Stomach (tissue), 4 donors: Measurements from ENCODE around the gene OCSTAMP.

Source experiments
- POLR2A ChIP-seq, 4 donors: fragments of 450-650 bp; IDR thresholded peaks; one replicate each; pipeline ENCODE4 v1.6.1; 2016; ENCODE audit warnings: antibody characterized with exemption in 4 of 4, control low read depth in 2 of 4, mild to moderate bottlenecking in 1 of 4, moderate library complexity in 1 of 4
- TF ChIP-seq, protein P1 (sequence below), 7 experiments: fragments of 450-650 bp in 4 of 7; fragments of 200-600 bp in 3 of 7; sonication (generic) in 3 of 7; IDR thresholded peaks; one replicate each; pipeline ENCODE4 v1.5.1; 2016 to 2019; ENCODE audit warnings: antibody characterized with exemption in 7 of 7, control low read depth in 2 of 7, mild to moderate bottlenecking in 1 of 7

DNA sequence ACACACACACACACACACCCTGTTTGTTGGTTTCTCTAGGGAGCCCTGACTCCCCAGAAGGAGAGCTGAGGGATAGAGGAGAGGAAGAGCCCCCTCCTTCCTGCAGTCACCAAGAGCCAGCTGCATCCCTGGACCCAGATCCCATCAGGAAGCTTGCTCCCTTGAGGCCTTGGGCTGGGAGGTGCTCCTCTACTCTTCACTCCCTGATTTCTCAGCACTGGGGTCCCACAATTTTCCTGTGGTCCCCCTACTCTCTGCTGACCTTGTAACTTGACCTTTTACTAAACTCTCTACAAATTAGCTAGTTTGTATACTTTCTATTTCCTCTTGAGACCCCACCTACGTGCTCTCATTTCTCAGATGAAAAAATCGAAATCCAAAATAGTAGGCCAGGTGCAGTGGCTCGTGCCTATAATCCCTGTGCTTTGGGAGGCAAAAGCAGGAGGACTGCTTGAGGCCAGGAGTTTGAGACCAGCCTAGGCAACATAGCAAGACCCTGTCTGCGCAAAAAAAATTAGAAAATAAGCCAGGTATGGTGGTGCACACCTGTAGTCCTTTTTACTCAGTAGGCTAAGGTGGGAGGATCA is 5.0 kb upstream of the OCSTAMP start:
- TF ChIP-seq, protein P1, sequence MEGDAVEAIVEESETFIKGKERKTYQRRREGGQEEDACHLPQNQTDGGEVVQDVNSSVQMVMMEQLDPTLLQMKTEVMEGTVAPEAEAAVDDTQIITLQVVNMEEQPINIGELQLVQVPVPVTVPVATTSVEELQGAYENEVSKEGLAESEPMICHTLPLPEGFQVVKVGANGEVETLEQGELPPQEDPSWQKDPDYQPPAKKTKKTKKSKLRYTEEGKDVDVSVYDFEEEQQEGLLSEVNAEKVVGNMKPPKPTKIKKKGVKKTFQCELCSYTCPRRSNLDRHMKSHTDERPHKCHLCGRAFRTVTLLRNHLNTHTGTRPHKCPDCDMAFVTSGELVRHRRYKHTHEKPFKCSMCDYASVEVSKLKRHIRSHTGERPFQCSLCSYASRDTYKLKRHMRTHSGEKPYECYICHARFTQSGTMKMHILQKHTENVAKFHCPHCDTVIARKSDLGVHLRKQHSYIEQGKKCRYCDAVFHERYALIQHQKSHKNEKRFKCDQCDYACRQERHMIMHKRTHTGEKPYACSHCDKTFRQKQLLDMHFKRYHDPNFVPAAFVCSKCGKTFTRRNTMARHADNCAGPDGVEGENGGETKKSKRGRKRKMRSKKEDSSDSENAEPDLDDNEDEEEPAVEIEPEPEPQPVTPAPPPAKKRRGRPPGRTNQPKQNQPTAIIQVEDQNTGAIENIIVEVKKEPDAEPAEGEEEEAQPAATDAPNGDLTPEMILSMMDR (IDR thresholded peaks at IDR 0.05) = no peak
- no peak for TF ChIP-seq POLR2A (IDR thresholded peaks at IDR 0.05)
